ENCODE results near the gene CDH4.

GRCh38 chr20:61762167-61762710 lies 510.2 kb downstream of the CDH4 start:
- no peak for TF ChIP-seq CHD2 (IDR thresholded peaks at IDR 0.05; ENCODE audit: low read length)
- no peak for TF ChIP-seq TBP (IDR thresholded peaks at IDR 0.05; ENCODE audit: low read depth, low read length)
- no peak for TF ChIP-seq EGR1 (IDR thresholded peaks at IDR 0.05; ENCODE audit: borderline replicate concordance, low read depth, low read length)
- TF ChIP-seq MAX (IDR thresholded peaks at IDR 0.05), result no peak
- TF ChIP-seq YY1 (IDR thresholded peaks at IDR 0.05; ENCODE audit: low read depth, low read length), result no peak
- TF ChIP-seq EZH2 (IDR thresholded peaks at IDR 0.05; ENCODE audit: low read depth, low read length, severe bottlenecking), result no peak
- TF ChIP-seq, protein P1, sequence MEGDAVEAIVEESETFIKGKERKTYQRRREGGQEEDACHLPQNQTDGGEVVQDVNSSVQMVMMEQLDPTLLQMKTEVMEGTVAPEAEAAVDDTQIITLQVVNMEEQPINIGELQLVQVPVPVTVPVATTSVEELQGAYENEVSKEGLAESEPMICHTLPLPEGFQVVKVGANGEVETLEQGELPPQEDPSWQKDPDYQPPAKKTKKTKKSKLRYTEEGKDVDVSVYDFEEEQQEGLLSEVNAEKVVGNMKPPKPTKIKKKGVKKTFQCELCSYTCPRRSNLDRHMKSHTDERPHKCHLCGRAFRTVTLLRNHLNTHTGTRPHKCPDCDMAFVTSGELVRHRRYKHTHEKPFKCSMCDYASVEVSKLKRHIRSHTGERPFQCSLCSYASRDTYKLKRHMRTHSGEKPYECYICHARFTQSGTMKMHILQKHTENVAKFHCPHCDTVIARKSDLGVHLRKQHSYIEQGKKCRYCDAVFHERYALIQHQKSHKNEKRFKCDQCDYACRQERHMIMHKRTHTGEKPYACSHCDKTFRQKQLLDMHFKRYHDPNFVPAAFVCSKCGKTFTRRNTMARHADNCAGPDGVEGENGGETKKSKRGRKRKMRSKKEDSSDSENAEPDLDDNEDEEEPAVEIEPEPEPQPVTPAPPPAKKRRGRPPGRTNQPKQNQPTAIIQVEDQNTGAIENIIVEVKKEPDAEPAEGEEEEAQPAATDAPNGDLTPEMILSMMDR (IDR thresholded peaks at IDR 0.05; ENCODE audit: control extremely low read depth in 1 of 3, insufficient read depth in 1 of 3, low read depth in 1 of 3, low read length in 3 of 3), result no peak
- no peak for TF ChIP-seq RAD21 (IDR thresholded peaks at IDR 0.05 in 1 of 2, conservative IDR thresholded peaks at IDR 0.05 in 1 of 2; ENCODE audit: low read depth in 2 of 2, low read length in 2 of 2)
- no peak for TF ChIP-seq GABPA (IDR thresholded peaks at IDR 0.05; ENCODE audit: borderline replicate concordance, insufficient read depth, low read length)

Data from H1 (cell line).